SH-SY5Y (cell line): Measurements from ENCODE around the gene FTL.

ENCODE experiments used
- GATA2 ChIP-seq: IDR thresholded peaks from 2 replicates; pipeline ENCODE4 v1.6.1; 2011; ENCODE audit warnings: mild to moderate bottlenecking, low read depth, low read length
- GATA3 ChIP-seq: IDR thresholded peaks from 2 replicates; pipeline ENCODE4 v1.6.1; 2011; ENCODE audit warnings: low read depth, mild to moderate bottlenecking, low read length, moderate library complexity

GRCh38 chr19:48961051-48961649 lies 4.0 kb upstream of the FTL start:
- TF ChIP-seq GATA3 (no peak), GATA2 (no peak)
